ENCODE results near the gene PITPNC1. TPM values are rescaled to one million over a fixed set of nuclear protein-coding genes. Genes with fewer than 3 reads are reported as not detected.

The PITPNC1 gene
- polyA plus RNA-seq, 1 of the 3 experiments (the other 2 are of a cell fraction): 18.4 TPM

GRCh38 chr17:67658265-67658664, 281.2 kb downstream of the PITPNC1 start:
- no peak overlapping the region for H2AFZ ChIP-seq (ENCODE audit: low read depth)
- H3K27me3 ChIP-seq (ENCODE audit: insufficient read depth): no peaks in the 10 kb centered on the region
- no peaks in the 10 kb centered on the region for H3K4me1 ChIP-seq (ENCODE audit: control insufficient read depth in 1 of 2, insufficient read depth in 2 of 2, low read depth in 1 of 2, low read length in 1 of 2)
- DNase-seq: no peak
- H3K9me2 ChIP-seq: no peaks in the 10 kb centered on the region
- 85% methylated on average over 4 of the region's 4 CpGs for WGBS (ENCODE audit: low lambda C conversion rate)
- H4K20me1 ChIP-seq (ENCODE audit: insufficient read depth): no peaks in the 10 kb centered on the region
- H3F3A ChIP-seq (replicated peaks; ENCODE audit: insufficient read depth): no peaks in the 10 kb centered on the region
- H3K4me3 ChIP-seq (ENCODE audit: low read depth in 2 of 2, low read length in 1 of 2): no peak overlapping the region
- TF ChIP-seq RCOR1 (IDR thresholded peaks at IDR 0.05; ENCODE audit: low read length) (no peak), TEAD4 (IDR thresholded peaks at IDR 0.05; ENCODE audit: borderline replicate concordance, insufficient read depth) (no peak), SMC3 (IDR thresholded peaks at IDR 0.05; ENCODE audit: low read depth, low read length) (no peak), RFX5 (IDR thresholded peaks at IDR 0.05; ENCODE audit: low read length) (no peak), CTCF (IDR thresholded peaks at IDR 0.05) (no peak), JUND (IDR thresholded peaks at IDR 0.05) (no peak), FOXJ3 (CRISPR knock-in tag; IDR thresholded peaks at IDR 0.05) (no peak), IRF3 (IDR thresholded peaks at IDR 0.05; ENCODE audit: low read depth, low read length) (no peak), REST (IDR thresholded peaks at IDR 0.05; ENCODE audit: low read depth, low read length) (no peak), EZH2phosphoT487 (IDR thresholded peaks at IDR 0.05; ENCODE audit: borderline replicate concordance, low read depth) (no peak), GATA2 (CRISPR knock-in tag; IDR thresholded peaks at IDR 0.05) (no peak), SIN3A (IDR thresholded peaks at IDR 0.05; ENCODE audit: borderline replicate concordance, low read depth, low read length) (no peak), FOSL2 (IDR thresholded peaks at IDR 0.05; ENCODE audit: borderline replicate concordance, low read depth) (no peak), POLR2AphosphoS5 (IDR thresholded peaks at IDR 0.05; ENCODE audit: low read depth, low read length) (no peak), USF1 (IDR thresholded peaks at IDR 0.05; ENCODE audit: borderline replicate concordance, low read depth) (no peak), EP300 (IDR thresholded peaks at IDR 0.05; ENCODE audit: borderline replicate concordance in 1 of 2, low read depth in 1 of 2, low read length in 1 of 2) (no peak)
- H3K36me3 ChIP-seq (replicated peaks in 1 of 2; ENCODE audit: control insufficient read depth in 1 of 2, insufficient read depth in 2 of 2, low read length in 1 of 2): peaks cover 0 to 6% of the 10 kb centered on the region in 2 experiments
- H3K79me2 ChIP-seq (ENCODE audit: insufficient read depth): no peaks in the 10 kb centered on the region
- CTCF ChIA-PET: interaction anchor here (0.8 to 1.8 kb wide), 5 partner anchors 29 to 281 kb away, joined by 3 to 6 read pairs (median 3); partner anchors contain the start of gene NOL11
- POLR2A ChIA-PET: no interaction called here
- no peak overlapping the region for H3K27ac ChIP-seq (ENCODE audit: low read depth in 2 of 2, low read length in 1 of 2)
- H3K9ac ChIP-seq: no peak overlapping the region
- H3K9me3 ChIP-seq: no peaks in the 10 kb centered on the region; the same call in 1 of the 2 replicates
- no peak overlapping the region for H3K4me2 ChIP-seq
